ENCODE data around the gene RBBP8. TPM values are rescaled to one million over a fixed set of nuclear protein-coding genes. Genes with fewer than 3 reads are reported as not detected.

RBBP8 gene
- total RNA-seq, 2 donors from 2014 or later: 30.9 to 32.6 TPM

DNA sequence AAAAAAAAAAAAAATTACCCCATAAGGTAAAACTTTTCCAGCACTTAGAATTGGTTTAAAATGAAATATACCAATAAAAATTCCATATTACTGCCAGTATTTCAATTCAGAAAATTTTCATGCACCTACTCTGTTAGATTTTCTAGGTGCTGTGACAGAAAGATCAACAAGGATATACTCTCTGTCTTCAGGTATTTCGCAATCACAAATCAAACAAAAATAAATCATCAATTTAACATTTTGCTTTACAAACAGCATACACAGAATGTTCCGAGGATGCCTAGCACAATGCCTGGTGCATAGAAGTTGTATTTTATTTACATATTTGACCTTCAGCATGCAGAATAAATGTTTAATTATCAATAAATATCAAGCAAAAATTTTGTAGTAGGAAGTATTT lies 66.5 kb downstream of the RBBP8 start:
- Histone ChIP-seq H3K27ac (no peak overlapping the region), H3K9me3 (no peaks in the 10 kb centered on the region), H3K36me3 (replicated peaks in 1 of 2; ENCODE audit: insufficient read depth in 1 of 2, low read depth in 2 of 2) (peaks cover 0 to 10% of the 10 kb centered on the region in 2 donors), H3K27me3 (no peaks in the 10 kb centered on the region), H3K4me1 (no peaks in the 10 kb centered on the region), H3K4me3 (no peak overlapping the region)
- TF ChIP-seq, protein P1, sequence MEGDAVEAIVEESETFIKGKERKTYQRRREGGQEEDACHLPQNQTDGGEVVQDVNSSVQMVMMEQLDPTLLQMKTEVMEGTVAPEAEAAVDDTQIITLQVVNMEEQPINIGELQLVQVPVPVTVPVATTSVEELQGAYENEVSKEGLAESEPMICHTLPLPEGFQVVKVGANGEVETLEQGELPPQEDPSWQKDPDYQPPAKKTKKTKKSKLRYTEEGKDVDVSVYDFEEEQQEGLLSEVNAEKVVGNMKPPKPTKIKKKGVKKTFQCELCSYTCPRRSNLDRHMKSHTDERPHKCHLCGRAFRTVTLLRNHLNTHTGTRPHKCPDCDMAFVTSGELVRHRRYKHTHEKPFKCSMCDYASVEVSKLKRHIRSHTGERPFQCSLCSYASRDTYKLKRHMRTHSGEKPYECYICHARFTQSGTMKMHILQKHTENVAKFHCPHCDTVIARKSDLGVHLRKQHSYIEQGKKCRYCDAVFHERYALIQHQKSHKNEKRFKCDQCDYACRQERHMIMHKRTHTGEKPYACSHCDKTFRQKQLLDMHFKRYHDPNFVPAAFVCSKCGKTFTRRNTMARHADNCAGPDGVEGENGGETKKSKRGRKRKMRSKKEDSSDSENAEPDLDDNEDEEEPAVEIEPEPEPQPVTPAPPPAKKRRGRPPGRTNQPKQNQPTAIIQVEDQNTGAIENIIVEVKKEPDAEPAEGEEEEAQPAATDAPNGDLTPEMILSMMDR (IDR thresholded peaks at IDR 0.05): no peak
- no peak for TF ChIP-seq POLR2A (IDR thresholded peaks at IDR 0.05)
- intact Hi-C loops (cut with DNase I): no loop called here
- no peak for DNase-seq
- WGBS, 2 donors: 85% methylated on average over 2 of the region's 2 CpGs
- no peak for ATAC-seq

DNA sequence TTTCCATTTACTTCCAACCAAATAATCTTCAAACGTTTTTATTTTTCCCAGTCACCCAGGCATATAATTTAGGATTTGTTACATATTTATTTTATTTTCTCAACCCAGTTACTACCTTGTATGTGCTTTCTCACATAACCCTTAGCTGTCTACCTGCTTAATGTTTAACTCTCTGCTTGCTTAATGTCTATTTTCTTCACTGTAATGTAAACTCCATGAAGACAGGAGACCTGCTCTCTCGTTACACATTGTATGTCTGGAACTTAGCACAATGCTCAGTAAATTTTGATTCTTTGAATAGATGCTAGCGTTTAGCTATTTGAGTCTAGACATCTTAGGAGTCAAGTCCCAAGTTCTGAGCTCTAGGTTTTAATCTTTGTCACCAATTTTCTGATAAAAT lies 70.2 kb downstream of the RBBP8 start:
- Histone ChIP-seq H3K27ac (no peak overlapping the region), H3K9me3 (no peaks in the 10 kb centered on the region), H3K36me3 (replicated peaks in 1 of 2; ENCODE audit: insufficient read depth in 1 of 2, low read depth in 2 of 2) (peaks cover 0 to 7% of the 10 kb centered on the region in 2 donors), H3K4me3 (no peak overlapping the region), H3K27me3 (no peaks in the 10 kb centered on the region), H3K4me1 (no peaks in the 10 kb centered on the region)
- ATAC-seq (no peak), DNase-seq (no peak)
- intact Hi-C loops (cut with DNase I): no loop called here
- TF ChIP-seq, protein P1 (IDR thresholded peaks at IDR 0.05): no peak
- TF ChIP-seq POLR2A (IDR thresholded peaks at IDR 0.05): no peak
- 72 to 76% methylated on average over 3 of the region's 3 CpGs for WGBS, 2 donors

DNA sequence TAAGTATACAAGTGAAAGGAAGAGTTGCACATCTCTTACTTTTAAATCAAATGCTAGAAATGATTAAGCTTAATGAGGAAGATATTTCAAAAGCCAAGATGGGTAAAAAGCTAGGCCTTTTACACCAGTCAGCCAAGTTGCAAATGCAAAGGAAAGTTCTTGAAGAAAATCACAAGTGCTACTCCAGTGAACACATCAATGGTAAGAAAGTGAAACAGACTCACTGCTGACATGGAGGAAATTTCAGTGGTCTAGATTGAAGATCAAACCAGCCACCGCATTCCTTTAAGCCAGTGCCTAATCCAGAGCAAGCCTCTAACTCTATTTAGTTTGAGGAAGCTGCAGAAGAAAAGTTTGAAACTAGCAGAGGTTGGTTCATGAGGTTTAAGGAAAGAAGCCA lies 79.1 kb downstream of the RBBP8 start:
- H3K4me1 ChIP-seq: no peaks in the 10 kb centered on the region
- no peaks in the 10 kb centered on the region for H3K9me3 ChIP-seq
- H3K27me3 ChIP-seq: no peaks in the 10 kb centered on the region
- ATAC-seq: no peak
- TF ChIP-seq, protein P1 (IDR thresholded peaks at IDR 0.05): no peak
- no peak for TF ChIP-seq POLR2A (IDR thresholded peaks at IDR 0.05)
- no peak overlapping the region for H3K4me3 ChIP-seq
- no peaks in the 10 kb centered on the region for H3K36me3 ChIP-seq (replicated peaks in 1 of 2; ENCODE audit: insufficient read depth in 1 of 2, low read depth in 2 of 2)
- DNase-seq: no peak
- no peak overlapping the region for H3K27ac ChIP-seq
- intact Hi-C loops (cut with DNase I): no loop called here
- 89 to 100% methylated on average over 1 of the region's 1 CpG for WGBS, 2 donors

DNA sequence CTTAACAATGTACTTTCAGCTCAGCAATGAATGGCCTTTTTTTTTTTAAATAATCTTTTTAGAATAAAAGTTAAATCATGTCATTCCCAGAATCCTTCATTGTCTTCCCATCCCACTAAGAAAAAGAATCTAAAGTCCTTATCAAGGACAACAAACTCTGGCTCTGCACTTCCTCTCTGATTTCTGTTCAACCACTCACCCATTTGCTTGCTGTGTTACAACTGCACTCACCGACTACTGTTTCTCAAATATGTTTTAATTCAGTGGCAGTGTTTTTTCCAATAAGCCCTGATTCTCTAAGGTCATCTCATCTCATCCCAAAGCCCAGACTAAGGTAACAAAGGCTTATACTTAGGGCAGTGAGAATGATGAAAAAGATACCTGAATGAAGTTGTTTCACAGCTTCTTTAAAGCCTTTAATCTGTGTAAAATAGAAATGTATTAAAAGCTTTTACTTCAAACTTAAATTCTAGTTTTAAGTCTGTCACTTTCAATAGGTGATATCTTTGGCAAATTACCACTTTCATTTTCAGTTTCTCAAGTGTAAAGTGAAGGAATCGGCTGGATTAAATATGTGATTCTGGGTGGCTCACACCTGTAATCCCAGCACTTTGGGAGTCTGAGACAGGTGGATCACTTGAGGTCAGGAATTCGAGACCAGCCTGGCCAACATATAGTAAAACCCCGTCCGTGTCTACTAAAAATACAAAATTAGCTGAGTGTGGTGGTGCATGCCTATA lies 87.6 kb downstream of the RBBP8 start:
- DNase-seq: no peak
- no peaks in the 10 kb centered on the region for H3K27me3 ChIP-seq
- no peak overlapping the region for H3K27ac ChIP-seq
- WGBS, 2 donors: 84 to 88% methylated on average over 5 of the region's 5 CpGs
- no peaks in the 10 kb centered on the region for H3K4me1 ChIP-seq
- TF ChIP-seq, protein P1 (IDR thresholded peaks at IDR 0.05): no peak
- no peak for TF ChIP-seq POLR2A (IDR thresholded peaks at IDR 0.05)
- ATAC-seq: no peak
- no peak overlapping the region for H3K4me3 ChIP-seq
- intact Hi-C loops (cut with DNase I): no loop called here
- H3K36me3 ChIP-seq (replicated peaks in 1 of 2; ENCODE audit: insufficient read depth in 1 of 2, low read depth in 2 of 2): peaks cover 0 to 4% of the 10 kb centered on the region in 2 donors
- no peaks in the 10 kb centered on the region for H3K9me3 ChIP-seq

DNA sequence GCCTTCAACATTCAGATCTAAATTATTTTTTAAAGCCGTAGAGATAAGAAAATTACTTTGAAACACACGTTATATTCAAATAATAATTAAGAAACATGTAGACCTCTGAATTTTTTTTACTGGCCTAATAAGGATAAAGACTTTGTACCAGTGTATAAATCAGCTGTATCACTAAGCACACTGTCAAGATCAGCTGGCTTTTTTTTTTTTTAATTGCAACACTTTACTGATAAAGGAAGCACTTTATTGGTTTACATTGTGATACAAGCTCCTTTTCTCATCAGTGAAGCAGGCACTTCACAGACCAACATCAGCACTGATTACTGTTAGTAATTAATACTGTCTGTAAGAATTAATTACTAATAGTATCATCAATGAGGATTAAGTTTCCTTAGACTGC lies 88.5 kb downstream of the RBBP8 start:
- no peaks in the 10 kb centered on the region for H3K9me3 ChIP-seq
- H3K27ac ChIP-seq: no peak overlapping the region
- no peak overlapping the region for H3K4me3 ChIP-seq
- no peak for TF ChIP-seq POLR2A (IDR thresholded peaks at IDR 0.05)
- TF ChIP-seq, protein P1 (IDR thresholded peaks at IDR 0.05): no peak
- no peaks in the 10 kb centered on the region for H3K27me3 ChIP-seq
- H3K36me3 ChIP-seq (replicated peaks in 1 of 2; ENCODE audit: insufficient read depth in 1 of 2, low read depth in 2 of 2): peaks cover 0 to 4% of the 10 kb centered on the region in 2 donors
- ATAC-seq (no peak), DNase-seq (no peak)
- H3K4me1 ChIP-seq: no peaks in the 10 kb centered on the region
- WGBS, 2 donors: 73 to 84% methylated on average over 2 of the region's 2 CpGs
- intact Hi-C loops (cut with DNase I): no loop called here
